Measurements from ENCODE around the gene AMMECR1. TPM values are rescaled to one million over a fixed set of nuclear protein-coding genes. Genes with fewer than 3 reads are reported as not detected.

The AMMECR1 gene
- total RNA-seq, 4 donors from 2014 or later = 7.4 to 10.0 (median 8.2) TPM

- H3K4me3 ChIP-seq = no peak overlapping the region
- no peak for DNase-seq
Observed at GRCh38 chrX:110213183-110213582, 104.7 kb downstream of the AMMECR1 start.

GRCh38 chrX:110212299-110212698 is 105.6 kb downstream of the AMMECR1 start:
- Histone ChIP-seq H3K4me3 (no peak overlapping the region), H3K27me3 (no peaks in the 10 kb centered on the region), H3K9me3 (no peaks in the 10 kb centered on the region), H3K4me1 (no peaks in the 10 kb centered on the region), H3K27ac (no peak overlapping the region), H3K36me3 (no peaks in the 10 kb centered on the region)
- no peak for TF ChIP-seq POLR2A (IDR thresholded peaks at IDR 0.05)
- no peak for TF ChIP-seq CTCF (IDR thresholded peaks at IDR 0.05)
- DNase-seq = no peak

More at GRCh38 chrX:110213183-110213582, 104.7 kb downstream of the AMMECR1 start:
- Histone ChIP-seq H3K9me3 (no peaks in the 10 kb centered on the region), H3K27me3 (no peaks in the 10 kb centered on the region), H3K27ac (no peak overlapping the region), H3K36me3 (no peaks in the 10 kb centered on the region), H3K4me1 (no peaks in the 10 kb centered on the region)
- TF ChIP-seq CTCF (IDR thresholded peaks at IDR 0.05) (no peak), POLR2A (IDR thresholded peaks at IDR 0.05) (no peak)

GRCh38 chrX:110211340-110211739 is 106.5 kb downstream of the AMMECR1 start:
- no peaks in the 10 kb centered on the region for H3K4me1 ChIP-seq
- no peak overlapping the region for H3K27ac ChIP-seq
- H3K4me3 ChIP-seq = no peak overlapping the region
- no peaks in the 10 kb centered on the region for H3K9me3 ChIP-seq
- H3K36me3 ChIP-seq = no peaks in the 10 kb centered on the region
- no peak for DNase-seq
- no peaks in the 10 kb centered on the region for H3K27me3 ChIP-seq
- no peak for TF ChIP-seq POLR2A (IDR thresholded peaks at IDR 0.05)
- no peak for TF ChIP-seq CTCF (IDR thresholded peaks at IDR 0.05)

- TF ChIP-seq CTCF (IDR thresholded peaks at IDR 0.05) = no peak
- no peak for TF ChIP-seq POLR2A (IDR thresholded peaks at IDR 0.05)
- Histone ChIP-seq H3K36me3 (no peaks in the 10 kb centered on the region), H3K4me3 (no peak overlapping the region), H3K4me1 (no peaks in the 10 kb centered on the region), H3K9me3 (no peaks in the 10 kb centered on the region), H3K27ac (no peak overlapping the region), H3K27me3 (no peaks in the 10 kb centered on the region)
- no peak for DNase-seq
Observed at GRCh38 chrX:110210417-110211139, 107.3 kb downstream of the AMMECR1 start.

- Histone ChIP-seq H3K36me3 (no peaks in the 10 kb centered on the region), H3K9me3 (no peaks in the 10 kb centered on the region), H3K4me3 (no peak overlapping the region), H3K27me3 (no peaks in the 10 kb centered on the region), H3K27ac (no peak overlapping the region), H3K4me1 (no peaks in the 10 kb centered on the region)
- TF ChIP-seq POLR2A (IDR thresholded peaks at IDR 0.05) (no peak), CTCF (IDR thresholded peaks at IDR 0.05) (no peak)
- DNase-seq = no peak
Observed at GRCh38 chrX:110208092-110208491, 109.8 kb downstream of the AMMECR1 start.
